Measurements from ENCODE around the gene D2HGDH. TPM values are rescaled to one million over a fixed set of nuclear protein-coding genes. Genes with fewer than 3 reads are reported as not detected.

Gene D2HGDH
- total and polyA plus RNA-seq, 2 of the 13 experiments (the other 11 are each of a cell fraction or from before 2014, with no cell fraction given) = 19.2 to 20.3 TPM

- TF ChIP-seq TCF12 (IDR thresholded peaks at IDR 0.05) = no peak
- 0 out of 2 replicates have a peak, but pooled peaks have one; percentile 67 for TF ChIP-seq TCF12 (CRISPR knock-in tag; IDR thresholded peaks at IDR 0.05)
- TF ChIP-seq ZNF234 (CRISPR knock-in tag; conservative IDR thresholded peaks at IDR 0.05) = no peak
- TF ChIP-seq ZKSCAN5 (CRISPR knock-in tag; IDR thresholded peaks at IDR 0.05) = peak; percentile 69; the same call in 1 of the 2 replicates
- peak; percentile 96 for TF ChIP-seq TAF15 (IDR thresholded peaks at IDR 0.05; ENCODE audit: low read depth, low read length, poor library complexity, severe bottlenecking)
- TF ChIP-seq ZNF136 (CRISPR knock-in tag; IDR thresholded peaks at IDR 0.05; ENCODE audit: low read depth) = no peak; the same call in 1 of the 2 replicates
- TF ChIP-seq MXI1 (IDR thresholded peaks at IDR 0.05; ENCODE audit: borderline replicate concordance, low read depth, low read length) = peak; percentile 75; the same call in 1 of the 3 replicates
- TF ChIP-seq, protein P1, sequence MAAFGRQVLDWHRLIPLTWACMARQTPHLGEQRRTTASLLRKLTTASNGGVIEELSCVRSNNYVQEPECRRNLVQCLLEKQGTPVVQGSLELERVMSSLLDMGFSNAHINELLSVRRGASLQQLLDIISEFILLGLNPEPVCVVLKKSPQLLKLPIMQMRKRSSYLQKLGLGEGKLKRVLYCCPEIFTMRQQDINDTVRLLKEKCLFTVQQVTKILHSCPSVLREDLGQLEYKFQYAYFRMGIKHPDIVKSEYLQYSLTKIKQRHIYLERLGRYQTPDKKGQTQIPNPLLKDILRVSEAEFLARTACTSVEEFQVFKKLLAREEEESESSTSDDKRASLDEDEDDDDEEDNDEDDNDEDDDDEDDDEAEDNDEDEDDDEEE (CRISPR knock-in tag; IDR thresholded peaks at IDR 0.05) = peak; percentile 97; the same call in 1 of the 2 replicates
- TF ChIP-seq ZBTB42 (CRISPR knock-in tag; IDR thresholded peaks at IDR 0.05) = no peak
- peak; percentile 60; the same call in 1 of the 2 replicates for TF ChIP-seq POLR2AphosphoS2 (IDR thresholded peaks at IDR 0.05; ENCODE audit: low read depth, low read length)
- TF ChIP-seq ZNF598 (CRISPR knock-in tag; IDR thresholded peaks at IDR 0.05; ENCODE audit: borderline replicate concordance) = peak; percentile 94; the same call in 1 of the 2 replicates
- peak; percentile 61; the same call in 1 of the 2 replicates for TF ChIP-seq ZNF614 (CRISPR knock-in tag; IDR thresholded peaks at IDR 0.05; ENCODE audit: borderline replicate concordance)
- TF ChIP-seq, protein P2, sequence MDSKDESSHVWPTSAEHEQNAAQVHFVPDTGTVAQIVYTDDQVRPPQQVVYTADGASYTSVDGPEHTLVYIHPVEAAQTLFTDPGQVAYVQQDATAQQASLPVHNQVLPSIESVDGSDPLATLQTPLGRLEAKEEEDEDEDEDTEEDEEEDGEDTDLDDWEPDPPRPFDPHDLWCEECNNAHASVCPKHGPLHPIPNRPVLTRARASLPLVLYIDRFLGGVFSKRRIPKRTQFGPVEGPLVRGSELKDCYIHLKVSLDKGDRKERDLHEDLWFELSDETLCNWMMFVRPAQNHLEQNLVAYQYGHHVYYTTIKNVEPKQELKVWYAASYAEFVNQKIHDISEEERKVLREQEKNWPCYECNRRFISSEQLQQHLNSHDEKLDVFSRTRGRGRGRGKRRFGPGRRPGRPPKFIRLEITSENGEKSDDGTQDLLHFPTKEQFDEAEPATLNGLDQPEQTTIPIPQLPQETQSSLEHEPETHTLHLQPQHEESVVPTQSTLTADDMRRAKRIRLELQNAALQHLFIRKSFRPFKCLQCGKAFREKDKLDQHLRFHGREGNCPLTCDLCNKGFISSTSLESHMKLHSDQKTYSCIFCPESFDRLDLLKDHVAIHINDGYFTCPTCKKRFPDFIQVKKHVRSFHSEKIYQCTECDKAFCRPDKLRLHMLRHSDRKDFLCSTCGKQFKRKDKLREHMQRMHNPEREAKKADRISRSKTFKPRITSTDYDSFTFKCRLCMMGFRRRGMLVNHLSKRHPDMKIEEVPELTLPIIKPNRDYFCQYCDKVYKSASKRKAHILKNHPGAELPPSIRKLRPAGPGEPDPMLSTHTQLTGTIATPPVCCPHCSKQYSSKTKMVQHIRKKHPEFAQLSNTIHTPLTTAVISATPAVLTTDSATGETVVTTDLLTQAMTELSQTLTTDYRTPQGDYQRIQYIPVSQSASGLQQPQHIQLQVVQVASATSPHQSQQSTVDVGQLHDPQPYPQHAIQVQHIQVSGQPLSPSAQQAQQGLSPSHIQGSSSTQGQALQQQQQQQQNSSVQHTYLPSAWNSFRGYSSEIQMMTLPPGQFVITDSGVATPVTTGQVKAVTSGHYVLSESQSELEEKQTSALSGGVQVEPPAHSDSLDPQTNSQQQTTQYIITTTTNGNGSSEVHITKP (CRISPR knock-in tag; IDR thresholded peaks at IDR 0.05; ENCODE audit: low read depth) = no peak; the same call in 1 of the 2 replicates
- TF ChIP-seq ZNF3 (CRISPR knock-in tag; IDR thresholded peaks at IDR 0.05) = 0 out of 2 replicates have a peak, but pooled peaks have one; percentile 45
- TF ChIP-seq FOSL1 (CRISPR knock-in tag; IDR thresholded peaks at IDR 0.05; ENCODE audit: borderline replicate concordance) = peak; percentile 55; the same call in 1 of the 2 replicates
- peak; percentile 60 for TF ChIP-seq TEAD3 (CRISPR knock-in tag; optimal IDR thresholded peaks at IDR 0.05; ENCODE audit: borderline replicate concordance)
- TF ChIP-seq ATF7-NPFF (CRISPR knock-in tag; IDR thresholded peaks at IDR 0.05; ENCODE audit: low read depth) = peak; percentile 99
- TF ChIP-seq ONECUT2 (CRISPR knock-in tag; IDR thresholded peaks at IDR 0.05) = no peak
- TF ChIP-seq ZFP36L2 (CRISPR knock-in tag; IDR thresholded peaks at IDR 0.05) = no peak
- TF ChIP-seq, protein P3, sequence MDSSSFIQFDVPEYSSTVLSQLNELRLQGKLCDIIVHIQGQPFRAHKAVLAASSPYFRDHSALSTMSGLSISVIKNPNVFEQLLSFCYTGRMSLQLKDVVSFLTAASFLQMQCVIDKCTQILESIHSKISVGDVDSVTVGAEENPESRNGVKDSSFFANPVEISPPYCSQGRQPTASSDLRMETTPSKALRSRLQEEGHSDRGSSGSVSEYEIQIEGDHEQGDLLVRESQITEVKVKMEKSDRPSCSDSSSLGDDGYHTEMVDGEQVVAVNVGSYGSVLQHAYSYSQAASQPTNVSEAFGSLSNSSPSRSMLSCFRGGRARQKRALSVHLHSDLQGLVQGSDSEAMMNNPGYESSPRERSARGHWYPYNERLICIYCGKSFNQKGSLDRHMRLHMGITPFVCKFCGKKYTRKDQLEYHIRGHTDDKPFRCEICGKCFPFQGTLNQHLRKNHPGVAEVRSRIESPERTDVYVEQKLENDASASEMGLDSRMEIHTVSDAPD (CRISPR knock-in tag; IDR thresholded peaks at IDR 0.05) = 0 out of 2 replicates have a peak, but pooled peaks have one; percentile 19
- TF ChIP-seq ZNF326 (CRISPR knock-in tag; IDR thresholded peaks at IDR 0.05; ENCODE audit: borderline replicate concordance) = no peak
- peak; percentile 77; the same call in 1 of the 2 replicates for TF ChIP-seq ZNF790 (CRISPR knock-in tag; IDR thresholded peaks at IDR 0.05; ENCODE audit: borderline replicate concordance)
- no peak for TF ChIP-seq HDAC6 (IDR thresholded peaks at IDR 0.05; ENCODE audit: low read depth, low read length)
- no peak; the same call in none of the 2 replicates for TF ChIP-seq MEIS1 (CRISPR knock-in tag; IDR thresholded peaks at IDR 0.05; ENCODE audit: borderline replicate concordance)
Observed at GRCh38 chr2:241771286-241772062, 37.0 kb downstream of the D2HGDH start (continued).

All from HepG2 (cell line).